NCI-H128 (cell line): ENCODE results near the gene ETHE1.
A peak's percentile ranks its signal among the peaks of the same experiment; 100 is the strongest.
"Not testable (repeated sequence)": the region's sequence is repeated elsewhere in the genome, so short reads cannot be mapped to it uniquely, and the experiment has no call there.

Experiments used
- DNase-seq: peaks from one replicate; lab custom pipeline; 2025; ENCODE audit not compliant: unreplicated experiment; lab: John Stamatoyannopoulos, UW

The ETHE1 gene

DNA sequence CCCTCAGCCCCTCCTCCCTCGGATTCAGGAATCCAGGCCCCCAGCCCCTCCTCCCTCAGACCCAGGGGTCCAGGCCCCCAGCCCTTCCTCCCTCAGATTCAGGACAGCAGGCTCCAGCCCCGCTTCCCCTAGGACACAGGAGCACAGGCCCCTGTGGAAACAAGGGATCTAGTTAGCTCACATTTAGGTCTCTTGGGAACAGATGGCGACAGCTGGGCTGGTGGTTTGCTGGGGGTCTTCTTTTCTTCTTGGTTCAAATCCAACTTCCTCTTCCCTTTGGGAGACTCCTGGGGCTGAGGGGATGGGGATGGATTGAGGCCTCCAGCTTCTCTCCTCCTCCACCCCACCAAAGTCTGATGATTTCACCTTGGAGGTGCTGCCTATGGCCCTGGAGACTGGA is 25.6 kb upstream of the ETHE1 start:
- DNase-seq: no peak

DNA sequence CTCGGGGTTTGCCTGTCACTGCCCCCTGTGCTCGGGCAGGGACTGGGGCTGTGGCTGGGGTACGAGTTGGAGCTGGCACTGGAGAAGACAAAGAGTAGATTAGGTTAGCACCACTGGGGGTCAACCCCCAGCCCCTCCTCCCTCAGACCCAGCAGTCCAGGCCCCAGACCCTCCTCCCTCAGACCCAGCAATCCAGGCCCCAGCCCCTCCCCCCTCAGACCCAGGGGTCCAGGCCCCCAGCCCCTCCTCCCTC is 25.1 kb upstream of the ETHE1 start:
- no peak for DNase-seq

GRCh38 chr19:43551399-43552197 is 24.6 kb upstream of the ETHE1 start:
- DNase-seq: no peak

DNA sequence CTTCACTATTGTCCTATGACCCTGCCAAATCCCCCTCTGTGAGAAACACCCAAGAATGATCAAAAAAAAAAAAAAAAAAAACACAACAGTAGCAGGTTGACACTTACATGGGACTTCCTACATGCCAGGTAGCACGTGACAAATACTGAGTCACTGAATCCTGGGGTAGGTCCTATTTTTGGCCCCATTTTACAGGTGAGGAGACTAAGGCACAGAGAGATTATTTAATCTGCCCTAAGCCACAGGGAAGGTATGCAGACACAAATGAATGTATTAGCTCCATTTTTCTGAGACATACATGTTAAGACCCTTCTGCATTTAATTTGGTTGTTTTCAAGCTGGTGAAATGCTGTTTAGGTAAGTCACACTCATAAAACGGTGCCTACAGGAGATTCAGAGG is 21.7 kb upstream of the ETHE1 start:
- DNase-seq: no peak

DNA sequence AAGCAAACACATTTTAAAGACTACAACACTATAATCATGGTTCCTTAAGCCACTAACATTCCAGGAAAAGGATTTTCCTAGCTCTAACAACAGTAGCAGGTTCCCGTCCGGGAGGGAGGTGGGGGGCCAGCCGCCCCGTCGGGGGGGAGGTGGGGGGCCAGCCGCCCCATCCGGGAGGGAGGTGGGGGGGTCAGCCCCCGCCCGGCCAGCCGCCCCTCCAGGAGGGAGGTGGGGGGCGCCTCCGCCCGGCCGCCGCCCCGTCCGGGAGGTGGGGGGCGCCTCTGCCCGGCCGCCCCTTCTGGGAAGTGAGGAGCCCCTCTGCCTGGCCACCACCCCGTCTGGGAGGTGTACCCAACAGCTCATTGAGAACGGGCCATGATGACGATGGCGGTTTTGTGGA is 20.9 kb upstream of the ETHE1 start:
- DNase-seq: not testable (repeated sequence)

GRCh38 chr19:43546581-43546980 is 19.6 kb upstream of the ETHE1 start:
- DNase-seq: no peak

DNA sequence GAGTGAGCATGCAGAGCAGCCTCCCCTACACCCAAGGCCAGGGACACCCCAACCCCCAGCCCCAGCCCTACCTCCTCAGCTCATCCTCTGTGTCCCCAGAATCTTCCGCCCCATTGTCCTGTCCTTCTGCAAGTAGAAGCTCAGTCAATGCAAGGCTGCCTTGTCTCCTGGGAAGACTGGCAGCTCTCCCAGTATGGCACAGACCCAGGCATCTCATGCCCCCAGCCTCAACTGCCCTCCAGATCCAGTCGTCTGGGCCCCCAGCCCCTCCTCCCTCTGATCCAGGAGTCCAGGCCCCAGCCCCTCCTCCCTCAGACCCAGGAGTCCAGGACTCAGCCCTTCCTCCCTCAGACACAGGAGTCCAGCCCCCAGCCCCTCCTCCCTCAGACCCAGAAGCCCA is 19.0 kb upstream of the ETHE1 start:
- no peak for DNase-seq

GRCh38 chr19:43545276-43545675 is 18.3 kb upstream of the ETHE1 start:
- DNase-seq: no peak

GRCh38 chr19:43544077-43544476 is 17.1 kb upstream of the ETHE1 start:
- no peak for DNase-seq

- no peak for DNase-seq
Measured at GRCh38 chr19:43541920-43542650, 15.1 kb upstream of the ETHE1 start.

GRCh38 chr19:43540381-43540780 is 13.4 kb upstream of the ETHE1 start:
- DNase-seq: no peak

- DNase-seq: no peak
Measured at GRCh38 chr19:43538922-43539321, 11.9 kb upstream of the ETHE1 start.

- no peak for DNase-seq
Measured at GRCh38 chr19:43534816-43535761, 8.1 kb upstream of the ETHE1 start.

GRCh38 chr19:43534305-43534815 is 7.4 kb upstream of the ETHE1 start:
- no peak for DNase-seq

GRCh38 chr19:43533546-43534304 is 6.7 kb upstream of the ETHE1 start:
- peak; percentile 93 for DNase-seq

GRCh38 chr19:43532962-43533545 is 6.1 kb upstream of the ETHE1 start, which contains the start of gene ZNF575:
Gene ZNF575 (plus strand): TSS chr19:43533188. CDS start chr19:43534423, 1,235 bp downstream.
- peak; percentile 84 for DNase-seq

- DNase-seq: no peak
Measured at GRCh38 chr19:43532571-43532961, 5.6 kb upstream of the ETHE1 start.

DNA sequence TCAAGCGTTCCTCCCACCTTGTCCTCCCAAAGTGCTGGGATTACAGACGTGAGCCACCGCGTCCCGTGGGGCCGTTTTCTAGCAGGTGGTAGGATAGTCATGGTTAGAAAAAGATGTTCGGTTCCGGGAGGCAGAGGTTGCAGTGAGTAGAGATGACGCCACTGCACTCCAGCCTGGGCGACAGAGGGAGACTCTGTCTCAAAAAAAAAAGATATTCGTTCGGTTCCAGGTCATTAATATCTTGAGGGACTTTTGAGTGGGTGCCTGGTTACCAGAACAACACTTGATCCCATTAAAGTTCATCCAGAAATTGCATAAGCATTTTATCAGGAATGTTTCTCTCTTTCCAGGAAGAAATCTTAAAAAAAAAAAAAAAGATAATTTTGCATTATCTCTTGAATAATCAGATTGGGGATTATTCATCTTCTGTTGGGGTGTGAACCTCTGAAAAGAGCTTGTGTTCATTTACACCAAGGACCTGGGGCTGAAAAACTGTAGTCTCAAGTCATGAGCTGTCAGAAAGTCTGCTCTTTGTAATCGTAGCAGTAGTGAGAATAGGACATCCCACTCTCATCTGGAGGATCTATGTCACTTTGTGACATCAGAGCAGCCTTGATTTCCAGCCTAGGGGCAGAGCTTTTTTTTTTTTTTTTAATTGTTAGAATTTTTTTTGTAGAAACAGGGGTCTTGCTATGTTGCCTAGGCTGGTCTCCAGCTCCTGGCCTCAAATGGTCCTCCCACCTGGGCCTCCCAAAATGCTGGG is 1.0 kb upstream of the ETHE1 start:
- DNase-seq: peak; percentile 39
